ENCODE results near the gene SLC31A1. TPM values are rescaled to one million over a fixed set of nuclear protein-coding genes. Genes with fewer than 3 reads are reported as not detected.

The SLC31A1 gene
- polyA plus RNA-seq, 1 donor (not counting 4 experiments of a cell fraction or from before 2014, with no cell fraction given): 20.3 TPM

DNA sequence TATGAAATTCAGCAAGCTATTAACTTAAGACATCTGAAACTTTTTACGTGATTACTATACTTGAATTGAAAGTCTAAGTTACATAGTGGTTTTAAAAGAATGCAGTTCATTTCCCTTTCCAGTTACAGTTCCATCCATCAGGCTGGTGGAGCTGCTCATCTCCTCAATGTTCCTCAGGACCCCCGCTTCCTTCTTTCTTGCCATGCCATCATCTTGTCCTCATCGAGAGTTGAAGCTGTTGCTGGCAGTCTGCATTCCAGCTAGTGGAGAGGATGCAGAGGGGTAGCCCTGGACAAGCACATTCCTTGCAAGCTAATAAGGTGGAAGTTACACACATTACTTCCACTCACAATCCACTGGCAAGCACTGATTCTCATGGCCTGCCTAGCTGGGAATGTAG, 90.6 kb downstream of the SLC31A1 start:
- DNase-seq (ENCODE audit: low read depth, low spot score) (no peak), FAIRE-seq (no peak)
- Histone ChIP-seq H3K9me1 (ENCODE audit: control insufficient read depth, extremely low read depth, insufficient read depth, low read length) (no peaks in the 10 kb centered on the region), H3K9me3 (ENCODE audit: control insufficient read depth, low read depth, low read length) (no peaks in the 10 kb centered on the region), H3K4me1 (ENCODE audit: control insufficient read depth, extremely low read depth, insufficient read depth, low read length) (no peaks in the 10 kb centered on the region), H3K27me3 (ENCODE audit: control insufficient read depth, extremely low read depth, insufficient read depth, low read length) (no peaks in the 10 kb centered on the region), H3K79me2 (ENCODE audit: control insufficient read depth, insufficient read depth, low read length) (no peaks in the 10 kb centered on the region), H3K36me3 (ENCODE audit: control insufficient read depth in 2 of 2, extremely low read depth in 1 of 2, insufficient read depth in 2 of 2, low read length in 2 of 2) (no peaks in the 10 kb centered on the region), H2AFZ (ENCODE audit: control insufficient read depth, low read length) (no peak overlapping the region), H4K20me1 (ENCODE audit: control insufficient read depth, extremely low read depth, insufficient read depth, low read length) (no peaks in the 10 kb centered on the region), H3K9ac (ENCODE audit: control insufficient read depth, extremely low read depth, insufficient read depth, low read length) (no peak overlapping the region), H3K27ac (ENCODE audit: control insufficient read depth, insufficient read depth, low read length) (no peak overlapping the region), H3K4me2 (ENCODE audit: control insufficient read depth, extremely low read depth, insufficient read depth, low read depth, low read length) (no peak overlapping the region), H3K4me3 (ENCODE audit: control insufficient read depth in 2 of 3, extremely low read depth in 1 of 3, insufficient read depth in 2 of 3, low read depth in 1 of 3, low read length in 3 of 3) (no peak overlapping the region)
- dilution Hi-C loops (cut with MboI; ENCODE audit: extremely low pct_ligation_motif_present, low sequenced_read_pairs): no loop called here
- TF ChIP-seq EZH2 (IDR thresholded peaks at IDR 0.05; ENCODE audit: low read length): no peak
- TF ChIP-seq, protein P1, sequence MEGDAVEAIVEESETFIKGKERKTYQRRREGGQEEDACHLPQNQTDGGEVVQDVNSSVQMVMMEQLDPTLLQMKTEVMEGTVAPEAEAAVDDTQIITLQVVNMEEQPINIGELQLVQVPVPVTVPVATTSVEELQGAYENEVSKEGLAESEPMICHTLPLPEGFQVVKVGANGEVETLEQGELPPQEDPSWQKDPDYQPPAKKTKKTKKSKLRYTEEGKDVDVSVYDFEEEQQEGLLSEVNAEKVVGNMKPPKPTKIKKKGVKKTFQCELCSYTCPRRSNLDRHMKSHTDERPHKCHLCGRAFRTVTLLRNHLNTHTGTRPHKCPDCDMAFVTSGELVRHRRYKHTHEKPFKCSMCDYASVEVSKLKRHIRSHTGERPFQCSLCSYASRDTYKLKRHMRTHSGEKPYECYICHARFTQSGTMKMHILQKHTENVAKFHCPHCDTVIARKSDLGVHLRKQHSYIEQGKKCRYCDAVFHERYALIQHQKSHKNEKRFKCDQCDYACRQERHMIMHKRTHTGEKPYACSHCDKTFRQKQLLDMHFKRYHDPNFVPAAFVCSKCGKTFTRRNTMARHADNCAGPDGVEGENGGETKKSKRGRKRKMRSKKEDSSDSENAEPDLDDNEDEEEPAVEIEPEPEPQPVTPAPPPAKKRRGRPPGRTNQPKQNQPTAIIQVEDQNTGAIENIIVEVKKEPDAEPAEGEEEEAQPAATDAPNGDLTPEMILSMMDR (optimal IDR thresholded peaks at IDR 0.05 in 1 of 3, IDR thresholded peaks at IDR 0.05 in 1 of 3, conservative IDR thresholded peaks at IDR 0.05 in 1 of 3; ENCODE audit: extremely low read depth in 1 of 3, insufficient read depth in 2 of 3, low read length in 3 of 3): no peak

DNA sequence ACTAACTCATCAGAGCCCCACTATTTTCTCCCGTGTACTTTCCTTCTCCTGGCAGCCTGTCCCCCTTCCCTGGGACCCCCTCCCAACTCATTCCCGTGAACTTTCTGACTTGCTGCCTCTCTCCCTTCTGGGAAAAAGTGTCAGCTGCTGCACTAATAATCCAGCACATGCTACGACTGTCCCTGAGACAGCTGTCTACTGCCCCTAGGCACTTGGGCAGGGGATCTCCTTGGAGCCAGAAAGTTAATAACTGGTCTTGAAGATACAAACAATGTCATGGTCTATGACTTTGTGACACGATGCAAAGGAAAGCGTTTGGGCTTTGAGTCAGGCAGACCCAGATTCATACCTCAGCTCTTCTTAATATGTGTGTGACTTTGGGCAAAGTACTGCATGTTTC, 91.9 kb downstream of the SLC31A1 start:
- no peak overlapping the region for H3K9ac ChIP-seq (ENCODE audit: control insufficient read depth, extremely low read depth, insufficient read depth, low read length)
- dilution Hi-C loops (cut with MboI; ENCODE audit: extremely low pct_ligation_motif_present, low sequenced_read_pairs): no loop called here
- H4K20me1 ChIP-seq (ENCODE audit: control insufficient read depth, extremely low read depth, insufficient read depth, low read length): no peaks in the 10 kb centered on the region
- H3K27me3 ChIP-seq (ENCODE audit: control insufficient read depth, extremely low read depth, insufficient read depth, low read length): no peaks in the 10 kb centered on the region
- H3K4me1 ChIP-seq (ENCODE audit: control insufficient read depth, extremely low read depth, insufficient read depth, low read length): no peaks in the 10 kb centered on the region
- H3K4me2 ChIP-seq (ENCODE audit: control insufficient read depth, extremely low read depth, insufficient read depth, low read depth, low read length): no peak overlapping the region
- no peaks in the 10 kb centered on the region for H3K36me3 ChIP-seq (ENCODE audit: control insufficient read depth in 2 of 2, extremely low read depth in 1 of 2, insufficient read depth in 2 of 2, low read length in 2 of 2)
- FAIRE-seq (no peak), DNase-seq (ENCODE audit: low read depth, low spot score) (no peak)
- no peaks in the 10 kb centered on the region for H3K9me1 ChIP-seq (ENCODE audit: control insufficient read depth, extremely low read depth, insufficient read depth, low read length)
- no peak overlapping the region for H2AFZ ChIP-seq (ENCODE audit: control insufficient read depth, low read length)
- H3K79me2 ChIP-seq (ENCODE audit: control insufficient read depth, insufficient read depth, low read length): no peaks in the 10 kb centered on the region
- no peak overlapping the region for H3K4me3 ChIP-seq (ENCODE audit: control insufficient read depth in 2 of 3, extremely low read depth in 1 of 3, insufficient read depth in 2 of 3, low read depth in 1 of 3, low read length in 3 of 3)
- TF ChIP-seq EZH2 (IDR thresholded peaks at IDR 0.05; ENCODE audit: low read length): no peak
- H3K27ac ChIP-seq (ENCODE audit: control insufficient read depth, insufficient read depth, low read length): no peak overlapping the region
- no peaks in the 10 kb centered on the region for H3K9me3 ChIP-seq (ENCODE audit: control insufficient read depth, low read depth, low read length)

Other genes with a start within 250 kb of the SLC31A1 start
- gene ZNF883, start 209.4 kb upstream of the SLC31A1 start, polyA plus RNA-seq: 0.90 to 1.00 TPM (median 0.98 TPM) in 3 replicates
- gene ZFP37, start 164.8 kb upstream of the SLC31A1 start, polyA plus RNA-seq: 0.24 to 0.72 TPM (median 0.41 TPM) in 3 replicates
- 111 to 164 TPM (median 122 TPM) in 3 replicates for gene SLC31A2, start 70.5 kb upstream of the SLC31A1 start, polyA plus RNA-seq
- gene FKBP15, start 267 bp upstream of the SLC31A1 start, polyA plus RNA-seq: 22.4 to 31.4 TPM (median 22.7 TPM) in 3 replicates
- 24.0 to 56.8 TPM (median 43.5 TPM) in 3 replicates for gene CDC26, start 54.0 kb downstream of the SLC31A1 start, polyA plus RNA-seq
- 22.1 to 46.4 TPM (median 28.8 TPM) in 3 replicates for gene PRPF4, start 54.1 kb downstream of the SLC31A1 start, polyA plus RNA-seq
- gene RNF183, start 81.8 kb downstream of the SLC31A1 start, polyA plus RNA-seq: 0.10 TPM in 1 of 3 replicates, not detected in the others
- gene WDR31, start 118.7 kb downstream of the SLC31A1 start, polyA plus RNA-seq: 0.94 to 2.3 TPM (median 1.2 TPM) in 3 replicates
- gene BSPRY, start 128.0 kb downstream of the SLC31A1 start, polyA plus RNA-seq: 0.41 to 0.54 TPM (median 0.54 TPM) in 3 replicates
- gene HDHD3, start 155.4 kb downstream of the SLC31A1 start, polyA plus RNA-seq: 14.7 to 27.9 TPM (median 16.5 TPM) in 3 replicates
- 6.7 to 9.3 TPM (median 9.0 TPM) in 3 replicates for gene ALAD, start 179.7 kb downstream of the SLC31A1 start, polyA plus RNA-seq
- gene POLE3, start 189.1 kb downstream of the SLC31A1 start, polyA plus RNA-seq: 52.0 to 77.2 TPM (median 69.0 TPM) in 3 replicates
- 0.75 to 0.91 TPM (median 0.89 TPM) in 3 replicates for gene C9orf43, start 189.2 kb downstream of the SLC31A1 start, polyA plus RNA-seq
- gene RGS3, start 242.2 kb downstream of the SLC31A1 start, polyA plus RNA-seq: 19.6 to 23.9 TPM (median 19.6 TPM) in 3 replicates

Data from keratinocyte (primary cell).